Adrenal gland (tissue), 5 donors: ENCODE results near the gene APOBEC3A.

ENCODE experiments used
- POLR2A ChIP-seq, 2 donors: fragments of 450-650 bp; IDR thresholded peaks; one replicate each; pipeline ENCODE4 v1.6.1; 2017; ENCODE audit warnings: antibody characterized with exemption in 2 of 2, mild to moderate bottlenecking in 2 of 2, moderate library complexity in 1 of 2
- TF ChIP-seq, protein P1 (sequence below), 6 experiments: fragments of 450-650 bp in 4 of 6; fragments of 200-600 bp in 2 of 6; sonication (generic) in 1 of 6; IDR thresholded peaks; 1 replicate in 5 of 6; 2 replicates in 1 of 6; pipeline versions ENCODE4 v1.5.1 to v1.8.0; 2016 to 2021; ENCODE audit warnings: antibody characterized with exemption in 6 of 6, mild to moderate bottlenecking in 2 of 6, moderate library complexity in 1 of 6
- donor health status: DM: no; HTN: no; CAD: no.

DNA sequence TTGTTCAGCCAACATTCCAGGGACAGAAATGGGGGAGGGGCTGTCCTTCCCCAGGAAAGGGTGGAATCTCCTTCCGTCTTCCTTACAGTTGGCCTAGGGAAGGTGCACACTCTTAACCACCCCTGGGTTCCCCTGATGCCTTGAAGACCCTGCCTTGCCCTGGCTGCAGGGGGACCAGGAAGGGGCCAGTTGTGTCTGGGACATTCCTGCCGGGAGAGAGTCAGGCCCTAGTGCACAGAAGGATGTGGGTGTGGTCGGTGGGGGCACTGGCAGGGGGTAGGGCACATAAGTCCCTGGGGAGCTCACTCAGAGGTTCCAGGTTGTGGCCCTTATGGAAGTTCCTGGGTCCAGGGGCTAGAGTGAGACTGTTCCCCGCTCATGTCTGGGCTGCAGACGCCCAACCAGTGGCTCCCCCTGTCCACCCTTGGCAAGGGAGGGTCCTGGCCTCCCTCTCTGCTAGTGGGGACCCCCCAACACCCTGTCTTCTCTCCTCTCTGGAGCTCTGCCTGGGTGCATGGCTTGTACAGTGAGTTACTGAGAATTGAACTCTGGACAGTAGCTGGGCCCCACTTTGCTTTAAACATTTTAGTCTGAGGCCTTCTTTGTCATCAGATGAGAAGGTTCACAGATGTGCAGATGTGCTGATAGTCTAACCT lies 2.0 kb upstream of the APOBEC3A start:
- TF ChIP-seq, protein P1, sequence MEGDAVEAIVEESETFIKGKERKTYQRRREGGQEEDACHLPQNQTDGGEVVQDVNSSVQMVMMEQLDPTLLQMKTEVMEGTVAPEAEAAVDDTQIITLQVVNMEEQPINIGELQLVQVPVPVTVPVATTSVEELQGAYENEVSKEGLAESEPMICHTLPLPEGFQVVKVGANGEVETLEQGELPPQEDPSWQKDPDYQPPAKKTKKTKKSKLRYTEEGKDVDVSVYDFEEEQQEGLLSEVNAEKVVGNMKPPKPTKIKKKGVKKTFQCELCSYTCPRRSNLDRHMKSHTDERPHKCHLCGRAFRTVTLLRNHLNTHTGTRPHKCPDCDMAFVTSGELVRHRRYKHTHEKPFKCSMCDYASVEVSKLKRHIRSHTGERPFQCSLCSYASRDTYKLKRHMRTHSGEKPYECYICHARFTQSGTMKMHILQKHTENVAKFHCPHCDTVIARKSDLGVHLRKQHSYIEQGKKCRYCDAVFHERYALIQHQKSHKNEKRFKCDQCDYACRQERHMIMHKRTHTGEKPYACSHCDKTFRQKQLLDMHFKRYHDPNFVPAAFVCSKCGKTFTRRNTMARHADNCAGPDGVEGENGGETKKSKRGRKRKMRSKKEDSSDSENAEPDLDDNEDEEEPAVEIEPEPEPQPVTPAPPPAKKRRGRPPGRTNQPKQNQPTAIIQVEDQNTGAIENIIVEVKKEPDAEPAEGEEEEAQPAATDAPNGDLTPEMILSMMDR (IDR thresholded peaks at IDR 0.05), result no peak
- no peak for TF ChIP-seq POLR2A (IDR thresholded peaks at IDR 0.05)
